ENCODE measurements around the gene FAM200C.

GRCh38 chr5:160349249-160349934 is 50.5 kb downstream of the FAM200C start:
- no peak for TF ChIP-seq ZNF274 (IDR thresholded peaks at IDR 0.05; ENCODE audit: low read depth, low read length)
- no peak for TF ChIP-seq YY1 (IDR thresholded peaks at IDR 0.05; ENCODE audit: insufficient read depth, insufficient read length)
- no peak for TF ChIP-seq SUZ12 (IDR thresholded peaks at IDR 0.05; ENCODE audit: extremely low read depth, insufficient read depth, insufficient read length)

All from NT2/D1 (cell line).